Hypothalamus (tissue), 51 donors: ENCODE measurements around the gene LRBA.

Source experiments
- DNase-seq, 51 donors: peaks; one replicate each; lab custom pipeline; 2025; lab: John Stamatoyannopoulos, UW

Gene LRBA

GRCh38 chr4:150258569-150258968 lies 756.5 kb downstream of the LRBA start:
- DNase-seq: no peak

- peak in 1 of 51 donors; percentile 12 for DNase-seq
Measured at GRCh38 chr4:150256841-150257730, 758.0 kb downstream of the LRBA start.

GRCh38 chr4:150256225-150256620 lies 758.9 kb downstream of the LRBA start:
- no peak for DNase-seq

- DNase-seq: no peak
Measured at GRCh38 chr4:150255610-150256224, 759.4 kb downstream of the LRBA start.

GRCh38 chr4:150253965-150254630 lies 761.0 kb downstream of the LRBA start:
- DNase-seq: no peak

- no peak for DNase-seq
Measured at GRCh38 chr4:150253416-150253815, 761.7 kb downstream of the LRBA start.

GRCh38 chr4:150252741-150253140 lies 762.3 kb downstream of the LRBA start:
- no peak for DNase-seq

GRCh38 chr4:150252306-150252705 lies 762.8 kb downstream of the LRBA start:
- no peak for DNase-seq

GRCh38 chr4:150251752-150252190 lies 763.3 kb downstream of the LRBA start:
- peak in 17 of 51 donors; percentile 9 to 61 (median 32) for DNase-seq

- peak in 1 of 51 donors; percentile 15 for DNase-seq
Measured at GRCh38 chr4:150250998-150251651, 764.0 kb downstream of the LRBA start.

- DNase-seq: no peak
Measured at GRCh38 chr4:150250293-150250997, 764.6 kb downstream of the LRBA start.

- no peak for DNase-seq
Measured at GRCh38 chr4:150248181-150248580, 766.9 kb downstream of the LRBA start.

GRCh38 chr4:150247184-150247583 lies 767.9 kb downstream of the LRBA start:
- DNase-seq: no peak

GRCh38 chr4:150244600-150244999 lies 770.5 kb downstream of the LRBA start:
- no peak for DNase-seq

GRCh38 chr4:150243932-150244331 lies 771.2 kb downstream of the LRBA start:
- no peak for DNase-seq

GRCh38 chr4:150242820-150243458 lies 772.1 kb downstream of the LRBA start:
- DNase-seq: peak in 12 of 51 donors; percentile 4 to 58 (median 25)

- no peak for DNase-seq
Measured at GRCh38 chr4:150240011-150240410, 775.1 kb downstream of the LRBA start.

- no peak for DNase-seq
Measured at GRCh38 chr4:150238591-150238990, 776.5 kb downstream of the LRBA start.

GRCh38 chr4:150237110-150237872 lies 777.8 kb downstream of the LRBA start:
- DNase-seq: no peak
